Stimulated activated CD8-positive, alpha-beta memory T cell treated with anti-CD3 and anti-CD28 coated beads, Interleukin-4, amount 100 ng/mL, for 4 hours (primary cell): ENCODE results near the gene APCDD1L.
"Not testable (repeated sequence)": the region's sequence is repeated elsewhere in the genome, so short reads cannot be mapped to it uniquely, and the experiment has no call there.

Experiments
- DNase-seq, 2 donors: peaks; one replicate each; pipeline ENCODE4 v3.0.0-alpha.2; 2020; ENCODE audit warnings: low read depth in 2 of 2, low spot score in 1 of 2

The APCDD1L gene

DNA sequence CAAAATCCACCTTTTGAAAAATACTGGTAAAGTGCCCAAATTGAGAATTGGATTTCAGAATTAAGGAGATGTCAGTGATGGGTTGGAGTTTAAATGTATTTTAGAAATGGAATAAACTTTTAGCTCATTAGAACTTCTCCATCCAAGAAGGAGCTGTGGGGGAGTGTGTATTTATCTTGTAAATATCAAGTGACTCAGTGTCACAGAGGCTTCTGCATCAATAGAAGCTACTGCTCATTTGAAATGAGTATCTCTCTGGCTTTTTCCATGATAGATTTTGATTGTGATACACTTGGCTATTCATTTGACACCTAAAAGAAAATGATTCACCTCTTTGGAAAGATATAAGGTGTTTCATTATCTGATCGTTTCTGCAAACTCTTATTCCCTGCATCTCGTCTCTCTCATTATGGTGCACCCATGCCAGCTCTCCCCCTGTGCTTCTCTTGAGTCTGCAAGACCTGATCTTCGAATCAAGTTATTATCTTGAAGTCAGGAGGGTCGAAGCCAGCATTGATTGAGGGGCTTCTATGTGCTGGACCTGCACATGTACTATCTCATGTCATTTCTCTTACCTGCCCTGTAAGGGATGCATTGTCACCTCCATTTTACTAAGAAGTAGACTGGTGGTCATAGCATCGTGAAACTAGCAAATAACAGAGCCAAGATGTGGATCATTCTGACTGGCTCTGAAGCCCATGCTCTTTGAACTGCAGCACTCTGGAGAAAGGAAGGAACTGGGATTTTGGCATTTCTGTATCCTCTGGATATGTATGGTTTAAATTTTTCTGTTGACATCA, 96.0 kb downstream of the APCDD1L start:
- DNase-seq = no peak

DNA sequence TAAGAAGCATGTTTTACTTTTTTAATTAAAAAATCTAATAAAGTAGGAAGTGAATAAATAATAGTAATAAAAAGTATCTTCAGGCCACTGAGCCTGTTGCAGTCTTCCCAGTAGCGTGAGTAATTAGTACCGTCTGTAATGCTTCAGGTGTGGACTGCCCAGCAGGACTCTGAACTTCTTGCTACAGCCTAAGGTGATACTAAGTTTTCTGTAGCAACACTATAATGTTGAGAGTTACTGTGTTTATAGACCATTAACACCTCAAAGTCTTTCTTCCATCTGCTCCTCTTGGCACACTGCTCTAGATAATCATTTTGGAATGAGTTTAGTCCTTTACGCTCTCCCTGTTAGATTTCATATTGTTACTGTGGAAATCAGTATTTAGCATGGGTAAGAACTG, 97.8 kb downstream of the APCDD1L start:
- DNase-seq = no peak

DNA sequence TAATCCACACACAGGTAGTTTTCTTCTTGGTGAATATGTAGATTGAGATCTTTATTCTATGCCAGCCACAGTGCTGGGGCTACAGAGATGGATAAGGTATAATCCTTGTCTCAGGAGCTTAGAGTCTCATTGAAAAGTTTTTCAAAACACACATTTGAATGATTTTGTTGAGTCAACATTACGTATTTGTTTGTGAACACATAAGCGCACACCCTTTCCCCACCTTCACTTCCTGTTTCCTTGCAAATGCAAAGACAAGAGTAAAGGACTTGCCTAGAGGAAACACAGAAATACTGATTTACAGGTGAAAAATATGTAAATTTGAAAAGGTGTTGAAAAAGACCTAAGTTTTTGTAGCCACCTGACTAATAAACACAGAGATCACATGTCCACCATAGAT, 98.4 kb downstream of the APCDD1L start:
- no peak for DNase-seq

DNA sequence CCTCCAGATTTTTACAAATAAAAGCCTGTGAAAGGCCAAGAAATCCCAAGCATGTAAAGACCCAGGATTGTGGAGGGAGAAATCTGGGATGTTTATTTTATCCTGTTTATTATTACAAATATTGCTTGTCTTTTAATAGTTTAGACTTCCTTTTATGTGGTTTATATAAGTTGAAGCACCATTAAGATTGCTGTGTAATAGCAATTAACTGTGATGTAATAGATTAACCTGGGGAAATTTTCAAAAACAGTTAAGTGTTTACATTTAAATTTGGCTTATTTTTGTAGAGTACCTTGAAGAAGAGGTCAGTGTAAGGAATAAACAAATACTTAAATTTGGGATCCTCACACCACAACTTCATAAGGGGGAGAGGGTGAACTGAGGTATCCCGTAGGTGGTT, 99.1 kb downstream of the APCDD1L start:
- no peak for DNase-seq

DNA sequence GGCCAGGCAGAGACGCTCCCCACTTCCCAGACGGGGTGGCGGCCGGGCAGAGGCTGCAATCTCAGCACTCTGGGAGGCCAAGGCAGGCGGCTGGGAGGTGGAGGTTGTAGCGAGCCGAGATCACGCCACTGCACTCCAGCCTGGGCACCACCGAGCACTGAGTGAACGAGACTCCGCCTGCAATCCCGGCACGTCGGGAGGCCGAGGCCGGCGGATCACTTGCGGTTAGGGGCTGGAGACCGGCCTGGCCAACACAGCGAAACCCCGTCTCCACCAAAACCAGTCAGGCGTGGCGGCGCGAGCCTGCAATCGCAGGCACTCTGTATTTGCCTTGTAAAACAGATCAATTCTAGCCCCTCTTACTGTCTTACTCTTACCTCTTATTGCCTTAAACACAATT, 100.4 kb downstream of the APCDD1L start:
- DNase-seq = not testable (repeated sequence)

DNA sequence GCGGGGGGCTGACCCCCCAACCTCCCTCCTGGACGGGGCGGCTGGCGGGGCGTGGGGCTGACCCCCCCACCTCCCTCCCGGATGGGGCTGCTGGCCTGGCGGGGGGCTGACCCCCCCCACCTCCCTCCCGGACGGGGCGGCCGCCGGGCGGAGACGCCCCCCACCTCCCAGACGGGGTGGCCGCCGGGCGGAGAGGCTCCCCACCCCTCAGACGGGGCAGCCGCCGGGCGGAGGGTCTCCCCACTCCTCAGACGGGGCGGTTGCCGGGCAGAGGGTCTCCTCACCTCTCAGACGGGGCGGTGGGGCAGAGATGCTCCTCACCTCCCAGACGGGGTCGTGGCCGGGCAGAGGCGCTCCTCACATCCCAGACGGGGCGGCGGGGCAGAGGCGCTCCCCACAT, 101.0 kb downstream of the APCDD1L start:
- DNase-seq = not testable (repeated sequence)
